Stimulated activated CD4-positive, alpha-beta T cell treated with anti-CD3 and anti-CD28 coated beads, Interleukin-1b, Interleukin-23, amount 100 ng/mL, for 24 hours (primary cell): Measurements from ENCODE around the gene ARNT2.

Source experiments
- DNase-seq, 4 experiments: peaks; one replicate each; pipeline ENCODE4 v3.0.0-alpha.2; 2020; ENCODE audit warnings: low read depth in 4 of 4, low spot score in 1 of 4

ARNT2 gene

DNA sequence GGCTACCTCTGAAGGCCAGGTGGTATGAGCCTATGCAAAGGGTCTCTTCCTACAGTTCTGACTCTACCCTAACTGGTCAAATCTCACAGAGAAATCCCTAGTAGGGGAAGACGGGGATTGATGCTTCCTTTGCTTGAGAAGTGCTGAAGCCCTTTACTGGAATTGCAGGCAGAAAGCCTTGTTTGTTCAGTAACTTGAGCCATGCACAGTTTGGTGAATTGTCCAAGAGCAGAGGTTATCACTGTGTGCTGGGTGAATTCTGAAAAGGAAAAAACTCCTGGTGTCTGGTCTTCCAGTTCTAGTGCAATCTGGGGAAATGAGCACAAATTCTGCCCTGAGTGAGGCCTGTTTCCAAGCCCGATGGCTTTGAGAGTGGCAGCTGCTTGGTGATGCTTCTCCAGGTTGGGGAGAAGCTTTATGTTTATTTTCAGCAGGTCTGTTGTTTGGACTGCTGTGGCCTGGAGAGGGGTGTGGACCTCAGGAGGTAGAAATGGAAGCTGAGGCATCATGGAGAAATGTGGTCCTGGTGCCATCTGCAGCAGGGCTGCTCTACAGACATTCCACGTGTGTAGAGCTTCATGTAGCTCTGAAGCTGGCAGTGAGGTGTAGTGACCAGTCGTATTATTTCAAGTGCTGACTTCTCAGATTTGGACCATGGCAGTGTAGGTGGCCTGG is 60.9 kb downstream of the ARNT2 start:
- DNase-seq, result no peak

DNA sequence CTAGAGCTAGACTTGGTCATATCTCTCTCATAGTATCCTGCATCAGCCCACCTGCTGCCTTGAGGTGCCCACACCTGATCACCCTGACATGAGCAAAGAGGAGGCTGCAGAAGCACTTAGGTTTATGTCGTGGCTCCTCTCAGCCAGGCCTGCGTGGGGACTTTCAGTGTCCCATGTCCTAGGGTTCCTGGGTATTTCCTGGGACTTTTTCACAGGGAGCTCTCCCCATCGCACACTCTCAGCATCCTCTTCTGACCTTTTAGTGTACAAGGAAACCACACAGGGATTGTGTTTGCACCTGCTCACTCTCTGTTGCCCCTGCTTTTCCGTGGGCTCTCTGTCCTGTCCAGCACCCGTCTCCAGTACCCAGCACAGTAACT is 61.4 kb downstream of the ARNT2 start:
- no peak for DNase-seq

DNA sequence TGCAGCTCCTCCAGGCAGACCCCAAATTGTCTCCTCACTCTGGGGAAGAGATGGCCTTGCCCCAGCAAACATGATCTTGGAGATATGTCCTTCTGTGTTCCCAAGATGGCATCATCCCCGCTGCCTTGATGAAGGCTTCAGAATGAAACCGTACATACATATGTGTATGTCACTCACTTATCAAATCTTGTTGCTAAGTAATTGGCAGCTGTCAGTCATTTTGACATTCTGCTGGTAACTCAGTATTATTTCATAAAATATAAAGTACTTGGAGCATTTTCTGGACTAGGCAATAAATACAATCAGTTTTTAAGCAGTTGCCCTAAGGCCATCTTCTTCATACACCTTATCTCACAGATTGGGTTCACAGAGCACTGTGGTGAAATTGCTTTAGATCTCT is 62.4 kb downstream of the ARNT2 start:
- no peak for DNase-seq

DNA sequence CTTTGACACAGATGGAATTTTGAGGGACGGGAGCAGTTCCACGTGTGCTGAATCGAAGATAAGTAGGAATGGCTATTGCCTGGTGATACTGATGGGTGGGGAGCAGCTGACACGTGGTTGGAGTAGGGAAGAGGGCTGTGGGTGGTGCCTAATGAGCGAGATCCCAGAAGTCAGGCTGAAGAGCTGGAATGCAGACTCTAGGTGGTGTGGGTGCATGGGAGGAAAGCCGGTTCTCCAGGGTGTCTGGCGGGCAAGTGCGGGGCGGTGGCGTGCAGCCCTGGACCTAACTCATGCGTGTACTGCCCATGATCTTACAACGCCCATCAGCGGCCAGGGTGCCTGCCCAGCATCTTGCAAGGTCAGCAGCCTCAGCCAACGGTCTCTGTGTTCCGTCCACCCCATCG is 63.1 kb downstream of the ARNT2 start:
- DNase-seq, result no peak

DNA sequence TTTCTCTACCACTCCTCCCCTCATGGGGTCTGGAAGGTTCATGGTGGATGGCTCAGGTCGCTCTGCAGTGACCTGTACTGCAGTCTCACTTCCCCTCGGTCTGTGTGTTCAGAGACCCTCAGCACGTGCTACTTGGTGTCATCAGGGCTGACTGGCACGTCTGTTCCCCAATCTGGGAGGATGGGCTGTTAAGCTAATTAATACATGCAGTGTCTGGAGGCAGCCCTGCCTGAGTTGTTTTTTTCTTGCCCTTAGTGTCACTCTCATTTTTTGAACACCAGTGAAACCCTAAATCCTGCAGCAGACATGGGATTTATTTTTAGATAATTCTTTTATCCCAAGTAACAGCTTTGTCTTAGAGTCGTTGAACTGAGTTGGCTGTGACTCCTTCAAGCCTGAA is 64.6 kb downstream of the ARNT2 start:
- no peak for DNase-seq

DNA sequence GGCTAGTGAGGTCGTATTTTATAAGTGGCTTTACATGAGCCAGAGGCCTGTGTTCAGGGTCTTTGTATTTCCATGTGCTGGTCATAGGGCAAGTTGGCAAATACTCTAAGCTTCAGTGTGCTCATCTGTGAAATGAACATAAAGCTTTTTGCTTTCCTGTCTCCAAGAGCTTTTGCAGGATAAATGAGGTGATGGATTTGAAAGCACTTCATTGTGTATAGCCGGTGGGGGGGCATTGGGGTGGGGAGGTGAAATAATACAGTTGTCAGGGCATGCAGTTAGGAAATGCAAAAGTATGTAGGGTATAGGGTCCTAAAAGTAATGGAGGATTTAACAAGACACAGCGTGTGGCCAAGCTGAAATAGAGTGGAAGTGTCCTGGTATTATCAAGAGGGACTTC is 67.7 kb downstream of the ARNT2 start:
- no peak for DNase-seq

DNA sequence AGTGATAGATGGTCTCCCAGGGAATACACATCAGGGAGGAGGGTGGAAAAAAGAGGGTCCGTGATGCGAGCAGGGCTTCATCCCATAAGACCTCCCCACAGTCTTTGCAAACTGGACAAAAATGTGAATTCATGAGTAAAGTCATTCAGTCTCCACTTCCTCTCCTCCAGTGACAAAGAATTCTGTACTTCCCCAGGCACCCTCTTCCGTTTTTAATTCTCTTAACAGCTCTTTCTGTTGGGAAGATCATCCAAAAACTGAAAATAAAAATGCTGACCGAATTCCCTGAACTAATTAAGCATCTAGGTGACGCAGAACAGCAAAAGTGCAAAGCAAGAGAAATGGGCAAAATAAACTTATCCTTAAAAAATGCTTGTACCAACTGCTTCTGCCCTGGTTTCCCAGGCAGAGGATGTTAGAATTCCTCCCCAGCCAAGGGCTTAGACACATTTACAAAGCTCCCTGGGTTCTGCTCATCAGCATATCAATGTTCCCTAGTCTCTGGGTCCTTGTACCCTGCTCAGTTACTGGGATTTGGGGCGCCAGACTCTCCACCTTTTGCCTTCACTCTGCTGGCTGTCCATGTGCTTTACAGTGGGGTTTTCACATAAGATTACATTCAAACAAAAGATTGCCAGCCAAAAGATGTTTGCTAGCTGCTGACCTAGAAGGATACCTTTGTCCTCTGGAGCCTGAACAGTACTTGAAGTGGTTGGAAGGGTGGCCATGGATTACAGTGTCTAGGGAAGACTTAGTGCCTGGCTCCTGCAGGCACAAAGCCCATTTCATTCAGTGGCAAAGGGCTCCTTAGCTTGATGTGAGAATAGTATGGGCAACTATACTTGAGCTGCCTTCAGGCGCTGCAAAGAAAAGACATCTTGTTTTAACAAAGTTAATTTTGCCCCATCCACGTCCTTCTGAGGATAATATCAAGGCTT is 69.4 kb downstream of the ARNT2 start:
- no peak for DNase-seq

DNA sequence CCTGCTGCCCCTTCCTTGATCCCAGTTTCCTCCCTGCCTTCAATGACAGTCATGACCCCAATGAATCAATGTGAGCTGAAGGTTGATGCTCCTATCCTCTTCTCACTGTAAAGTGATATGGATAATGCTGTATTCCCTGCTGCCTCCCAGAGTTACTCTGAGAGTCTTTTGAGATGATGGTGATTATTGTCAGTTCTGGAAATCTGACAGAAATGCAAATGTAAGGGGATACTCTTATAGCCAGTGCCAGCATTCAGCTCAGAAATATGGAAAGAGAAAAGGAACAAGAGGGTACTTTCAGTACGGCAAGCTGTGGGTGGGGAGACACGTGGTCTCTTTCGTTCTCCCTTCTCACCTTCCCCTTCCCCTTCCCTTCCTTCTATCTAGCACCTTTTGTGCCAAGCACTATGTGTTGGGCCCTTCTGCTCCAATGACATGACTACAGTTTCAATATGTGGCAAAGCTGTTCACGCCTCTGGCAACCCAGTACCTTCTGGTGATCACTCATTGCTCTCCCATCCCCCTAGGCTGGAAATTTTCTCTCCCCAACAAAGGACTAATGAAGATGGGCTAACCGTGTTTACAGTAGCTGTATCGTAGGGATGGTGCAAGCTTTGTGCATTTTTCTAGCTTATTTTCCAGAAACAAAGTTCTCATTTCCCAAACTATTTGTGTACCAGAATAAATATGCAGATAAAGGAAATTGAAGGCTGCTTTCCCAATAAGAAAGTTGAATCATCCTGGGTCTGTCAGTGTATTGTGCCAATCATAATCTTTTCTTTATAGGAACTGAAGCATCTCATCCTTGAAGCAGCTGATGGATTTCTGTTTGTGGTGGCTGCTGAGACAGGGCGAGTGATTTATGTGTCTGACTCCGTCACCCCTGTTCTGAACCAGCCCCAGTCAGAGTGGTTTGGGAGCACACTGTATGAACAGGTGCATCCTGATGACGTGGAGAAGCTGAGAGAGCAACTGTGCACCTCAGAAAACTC is 70.3 kb downstream of the ARNT2 start:
- no peak for DNase-seq

DNA sequence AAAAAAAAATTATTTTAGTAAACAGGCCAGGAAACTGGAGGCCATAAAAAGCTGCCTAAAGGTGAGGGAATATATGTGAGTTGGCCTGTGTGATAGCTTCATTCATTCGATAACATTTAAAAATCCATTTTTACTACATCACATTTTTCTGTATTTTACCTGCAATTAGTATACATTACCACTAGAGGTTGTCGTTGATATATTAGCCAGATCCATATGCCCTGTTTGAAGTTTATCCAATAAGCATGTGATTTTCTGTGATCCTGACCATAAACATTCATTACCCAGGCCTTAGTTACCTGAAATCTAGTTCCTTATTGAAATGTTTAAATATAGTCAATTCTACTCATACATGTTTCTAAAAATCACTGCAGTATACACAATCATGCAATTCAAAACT is 71.4 kb downstream of the ARNT2 start:
- DNase-seq, result no peak

DNA sequence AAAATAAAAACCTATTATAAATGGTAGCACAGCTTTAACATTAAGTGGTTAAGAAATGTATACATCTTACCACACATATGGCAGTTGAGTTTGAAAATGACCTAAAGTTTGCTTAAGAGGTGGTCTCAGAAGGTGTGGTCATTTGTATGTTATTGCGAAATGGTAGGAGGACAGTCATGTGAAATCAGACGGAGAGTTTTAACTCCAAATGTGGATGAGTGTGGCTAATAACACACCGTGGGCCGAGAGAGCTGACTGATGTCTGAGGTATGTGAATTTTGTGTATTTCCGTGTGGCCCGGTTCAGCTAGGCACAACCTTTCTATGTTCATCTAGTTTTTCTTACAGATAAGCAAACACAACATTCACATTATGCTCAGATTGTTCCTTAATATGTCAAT is 71.9 kb downstream of the ARNT2 start:
- no peak for DNase-seq

DNA sequence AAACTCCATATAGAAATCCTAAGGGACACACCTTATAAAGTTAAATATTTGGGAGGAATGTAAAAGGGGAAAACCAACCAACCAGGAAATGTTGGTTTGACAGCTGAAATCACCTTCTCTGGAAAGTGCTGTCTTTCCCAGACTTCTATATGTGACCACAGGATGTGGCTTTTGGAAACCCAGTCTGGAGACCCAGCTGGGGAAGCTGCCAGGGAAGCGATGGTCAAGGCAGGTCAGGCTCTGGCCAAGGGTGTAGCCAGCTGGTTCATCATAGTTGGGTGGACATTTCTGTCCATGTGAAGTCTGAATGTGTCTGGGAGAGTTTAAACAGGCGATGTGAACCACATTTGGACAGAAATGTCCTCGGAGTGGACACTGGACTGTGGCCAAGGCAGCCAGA is 73.9 kb downstream of the ARNT2 start:
- no peak for DNase-seq

DNA sequence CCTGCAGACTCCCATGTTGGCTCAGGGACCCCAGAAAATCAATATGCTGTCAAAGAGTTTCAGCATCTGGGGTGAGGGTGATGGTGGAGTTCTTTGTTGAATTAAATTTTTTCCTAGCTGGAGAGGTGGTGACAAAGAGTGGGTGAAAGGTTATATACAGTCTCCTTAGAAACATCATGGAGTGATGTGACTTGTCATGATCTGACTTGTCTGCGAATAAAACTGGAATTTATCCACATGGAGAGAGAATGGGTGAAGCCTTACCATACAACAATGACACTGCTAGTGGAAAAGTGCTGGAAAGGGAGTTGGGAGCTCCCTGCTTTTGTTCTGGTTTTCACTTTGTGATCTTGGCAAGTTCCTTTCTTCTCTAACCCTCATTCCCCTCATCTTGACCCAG is 75.0 kb downstream of the ARNT2 start:
- no peak for DNase-seq

DNA sequence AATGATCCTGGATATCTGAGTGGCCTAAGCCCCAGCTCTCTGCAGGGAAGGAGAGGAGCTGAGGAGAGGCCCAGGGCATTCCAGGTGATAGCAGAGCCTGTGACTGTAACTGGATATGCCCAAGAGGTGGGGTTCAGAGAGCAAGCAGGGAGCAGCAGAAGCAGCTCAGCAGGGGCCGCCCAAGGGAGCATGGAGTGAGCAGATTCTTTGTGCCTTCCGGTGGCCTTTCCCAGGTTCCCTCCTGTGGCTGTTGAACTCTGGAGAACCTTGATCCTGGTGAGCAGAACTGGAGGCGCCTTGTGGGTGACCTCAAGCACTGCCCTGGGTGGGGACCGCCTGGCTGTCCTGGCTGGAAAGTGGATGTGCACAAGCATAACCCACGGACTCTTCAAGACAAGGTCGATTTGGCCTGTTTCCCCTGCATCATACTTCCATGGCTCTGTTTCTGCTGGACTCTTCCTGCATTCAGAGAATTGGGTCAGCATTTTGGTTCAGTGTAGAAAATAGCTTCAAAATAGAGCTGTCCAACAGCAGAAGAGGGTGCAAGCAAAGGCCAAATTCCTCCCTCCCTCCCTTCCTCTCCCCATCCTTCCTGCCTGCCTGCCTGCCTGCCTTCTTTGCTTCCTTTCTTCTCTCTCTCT is 76.1 kb downstream of the ARNT2 start:
- no peak for DNase-seq

DNA sequence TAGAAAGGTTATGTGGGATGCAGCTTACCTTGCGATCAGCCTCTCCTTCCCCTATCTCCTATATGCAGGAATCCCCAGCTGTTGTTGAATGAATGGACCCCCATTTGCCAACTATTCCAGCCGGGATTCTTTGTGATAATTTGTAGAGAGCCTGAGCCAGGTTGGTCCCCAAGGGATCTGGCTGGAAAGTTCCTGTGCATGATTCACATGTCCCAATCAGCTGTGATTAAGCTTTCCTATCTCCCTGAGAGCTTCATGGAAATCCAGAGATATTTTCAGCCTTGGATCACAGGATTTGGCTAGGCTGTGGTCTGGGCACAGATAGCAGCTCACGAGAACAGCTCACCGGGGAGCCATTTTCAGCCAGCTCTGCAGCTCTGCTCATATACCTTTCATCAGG is 76.7 kb downstream of the ARNT2 start:
- no peak for DNase-seq

DNA sequence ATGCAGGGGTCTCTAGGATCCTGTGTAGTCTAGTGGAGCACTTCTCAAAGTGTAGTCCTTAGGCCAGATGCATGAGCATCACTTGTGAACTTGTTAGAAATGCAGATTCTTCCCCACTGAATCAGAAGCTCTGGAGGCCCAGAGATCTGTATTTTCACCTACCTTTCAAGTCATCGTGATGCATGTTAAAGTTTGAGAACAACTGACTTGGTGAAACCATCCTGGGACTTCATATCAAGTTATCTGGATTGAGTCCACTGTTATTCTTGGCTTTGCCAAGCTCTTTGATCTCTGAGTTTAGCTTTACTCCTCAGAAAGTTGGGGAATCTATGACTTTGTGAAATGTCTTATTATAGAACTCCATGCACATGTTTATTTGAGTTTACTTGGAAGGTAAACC is 78.5 kb downstream of the ARNT2 start:
- DNase-seq, result no peak

DNA sequence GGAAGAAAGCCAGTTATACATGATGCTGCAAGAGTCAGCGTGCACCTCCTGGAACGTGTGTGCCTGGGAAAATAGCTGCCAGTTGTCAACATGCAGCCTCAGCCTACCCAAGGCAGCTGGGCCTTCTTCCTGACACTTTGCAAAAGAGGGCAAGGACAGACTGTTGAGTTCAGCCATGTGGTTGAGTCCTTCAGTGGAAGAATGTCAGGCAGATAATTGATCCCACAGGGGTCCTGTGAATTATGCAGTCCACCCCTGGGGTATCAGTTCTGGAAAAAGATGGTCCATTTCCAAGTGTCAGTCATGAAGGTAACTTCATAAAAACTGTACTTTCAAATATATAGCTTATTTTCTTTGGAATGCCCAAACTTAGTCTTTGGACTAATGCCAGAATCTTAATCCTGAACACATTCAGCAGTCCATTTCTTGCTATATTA is 79.6 kb downstream of the ARNT2 start:
- no peak for DNase-seq

DNA sequence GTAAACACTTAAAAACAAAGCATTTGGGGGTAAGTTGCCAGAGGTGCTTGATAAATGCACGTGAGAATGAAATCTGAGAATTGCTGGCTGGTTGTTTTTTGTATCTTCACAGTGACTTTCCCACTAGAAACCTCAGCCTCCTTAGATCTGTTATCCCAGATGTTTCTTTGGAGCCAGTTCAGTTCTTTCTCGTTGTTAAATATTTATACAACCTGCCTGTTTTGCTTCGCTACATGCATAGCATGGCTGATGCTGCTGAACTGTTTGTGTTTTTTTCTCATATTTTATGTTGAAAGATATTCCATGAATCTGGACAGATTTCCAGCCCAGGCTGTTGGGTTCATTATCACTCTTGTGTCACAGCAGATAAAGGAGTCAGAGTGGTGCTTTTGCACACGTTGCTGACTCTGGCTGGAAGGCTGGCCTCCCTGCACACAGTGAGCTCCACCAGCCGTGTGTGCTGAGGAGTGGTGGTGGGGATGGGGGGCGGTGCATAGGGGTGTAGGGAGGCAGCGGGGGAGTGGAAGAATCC is 80.2 kb downstream of the ARNT2 start:
- no peak for DNase-seq

DNA sequence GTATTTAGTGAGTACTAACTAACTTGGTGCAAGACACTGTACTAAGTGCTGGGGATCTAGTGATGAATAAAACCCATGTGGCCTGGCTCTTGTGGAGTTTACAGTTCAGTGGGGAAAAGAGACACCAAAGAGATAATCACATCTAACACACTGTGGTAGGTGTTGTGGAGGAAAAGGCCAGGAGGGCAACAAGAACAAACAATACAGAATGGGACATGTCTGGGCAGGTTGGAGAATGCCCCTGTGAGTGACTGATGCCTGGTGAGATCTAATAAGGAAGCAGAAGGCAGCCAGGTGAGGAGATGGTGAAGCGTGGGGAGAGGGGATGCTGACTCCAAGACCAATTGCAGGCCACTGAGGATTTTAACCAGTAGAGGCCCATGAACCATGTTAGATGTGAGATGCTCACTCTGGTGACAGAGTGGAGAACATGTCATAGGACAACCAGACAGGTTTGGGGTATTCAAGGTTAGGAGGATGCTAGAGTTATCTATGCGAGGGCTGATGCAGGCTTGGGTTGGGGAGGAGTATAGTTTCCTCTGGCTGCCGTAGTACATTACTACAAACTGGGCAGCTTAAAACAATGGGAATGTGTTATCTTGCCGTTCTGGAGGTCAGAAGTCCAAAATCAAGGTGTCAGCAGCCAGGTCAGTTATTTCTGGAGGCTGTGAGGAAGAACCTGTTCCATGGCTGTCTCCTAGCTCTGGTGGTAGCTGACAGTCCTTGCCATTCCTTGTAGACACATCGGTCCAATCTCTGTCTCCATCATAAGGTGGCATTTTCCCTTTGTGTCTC is 81.4 kb downstream of the ARNT2 start:
- DNase-seq, result no peak

DNA sequence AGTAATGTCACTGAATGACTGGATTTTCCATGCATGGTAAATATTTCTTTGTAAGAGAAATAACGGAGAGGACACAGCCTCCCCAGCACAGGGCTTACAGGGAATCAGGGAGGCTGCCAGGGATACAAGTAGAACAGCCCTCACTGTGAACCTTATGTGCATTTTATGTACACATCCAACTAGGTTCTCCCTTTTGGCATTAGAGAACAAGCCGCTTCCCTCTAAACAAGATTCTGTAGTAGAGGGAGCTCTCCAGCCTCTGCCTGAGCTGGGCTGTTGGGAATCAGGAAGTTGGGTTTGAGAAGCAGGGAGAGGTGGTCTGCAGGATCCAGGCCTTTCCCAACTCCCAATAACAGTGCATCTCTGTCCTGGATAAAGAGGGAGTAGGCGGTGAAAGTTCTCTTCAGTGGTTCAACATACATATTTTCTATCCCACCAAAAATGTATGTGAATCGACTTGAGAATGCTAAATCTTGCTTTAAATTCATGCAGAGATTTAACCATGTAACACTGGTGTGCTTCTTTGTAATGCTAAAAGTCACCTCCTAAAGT is 83.7 kb downstream of the ARNT2 start:
- DNase-seq, result no peak
